ENCODE measurements around the gene ANKS6. TPM values are rescaled to one million over a fixed set of nuclear protein-coding genes. Genes with fewer than 3 reads are reported as not detected.

Gene ANKS6
- total and polyA plus RNA-seq, 2 of the 4 experiments (the other 2 are of a cell fraction) = 9.0 to 23.6 TPM

DNA sequence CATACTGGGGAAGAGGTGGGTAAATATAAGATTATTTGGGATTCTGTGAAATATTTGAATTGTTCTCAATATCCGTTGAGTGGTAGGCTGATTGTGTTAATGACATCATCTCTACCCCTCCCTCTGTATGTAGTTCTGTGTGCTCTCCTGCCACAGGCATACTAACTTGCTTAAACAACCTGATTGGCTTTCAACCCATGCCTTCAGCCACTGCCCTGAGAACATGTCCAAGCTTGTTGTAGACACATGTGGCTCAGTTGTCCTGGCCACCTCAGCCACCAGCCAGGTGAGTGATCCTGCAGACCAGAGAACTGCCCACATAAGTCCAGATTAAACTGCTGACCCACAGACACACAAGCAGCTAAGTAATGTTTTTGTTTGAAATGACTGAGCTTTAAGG is 31.1 kb downstream of the ANKS6 start:
- Histone ChIP-seq H3K14ac (replicated peaks; ENCODE audit: low read depth, low read length) (no peak overlapping the region), H3K4me2 (ENCODE audit: low read depth, low read length) (no peak overlapping the region), H3K9me1 (ENCODE audit: insufficient read depth, low read length) (no peaks in the 10 kb centered on the region), H4K5ac (ENCODE audit: low read depth, low read length) (no peak overlapping the region), H4K8ac (ENCODE audit: low read depth in 2 of 2, low read length in 2 of 2) (no peak overlapping the region), H2AFZ (replicated peaks; ENCODE audit: low read length, poor library complexity) (no peak overlapping the region), H4K20me1 (ENCODE audit: insufficient read depth, low read length) (no peaks in the 10 kb centered on the region), H2BK120ac (ENCODE audit: low read depth, low read length) (no peak overlapping the region), H3K18ac (ENCODE audit: low read depth, low read length) (no peak overlapping the region), H3K27ac (ENCODE audit: insufficient read depth, low read length) (no peak overlapping the region), H3K9ac (ENCODE audit: low read depth, low read length) (no peak overlapping the region), H3K56ac (ENCODE audit: extremely low read depth, insufficient read depth, low read length) (no peak overlapping the region), H3K4me1 (ENCODE audit: control insufficient read depth, insufficient read depth, low read length) (no peaks in the 10 kb centered on the region), H3K27me3 (ENCODE audit: control insufficient read depth, insufficient read depth, low read length) (no peaks in the 10 kb centered on the region), H3K4me3 (ENCODE audit: insufficient read depth, low read depth, low read length) (no peak overlapping the region), H3K23ac (ENCODE audit: low read depth, low read length) (no peak overlapping the region), H2BK5ac (ENCODE audit: low read depth, low read length, poor library complexity, severe bottlenecking) (no peak overlapping the region), H3K4ac (ENCODE audit: low read depth, low read length) (no peak overlapping the region), H2BK15ac (ENCODE audit: low read depth, low read length) (no peak overlapping the region), H3K36me3 (ENCODE audit: control insufficient read depth, insufficient read depth, low read length) (peaks cover 26% of the 10 kb centered on the region), H2BK20ac (ENCODE audit: low read depth, low read length) (no peak overlapping the region), H3K9me3 (ENCODE audit: control insufficient read depth, insufficient read depth, low read length) (no peaks in the 10 kb centered on the region), H2AK9ac (replicated peaks; ENCODE audit: low read depth, low read length, poor library complexity) (no peak overlapping the region), H2AK5ac (ENCODE audit: low read depth, low read length) (no peak overlapping the region), H4K91ac (ENCODE audit: insufficient read depth, low read depth, low read length) (no peak overlapping the region), H3K79me1 (ENCODE audit: low read depth in 1 of 2, low read length in 2 of 2) (no peaks in the 10 kb centered on the region)
- no peak for ATAC-seq (ENCODE audit: low read depth)
- TF ChIP-seq, protein P1, sequence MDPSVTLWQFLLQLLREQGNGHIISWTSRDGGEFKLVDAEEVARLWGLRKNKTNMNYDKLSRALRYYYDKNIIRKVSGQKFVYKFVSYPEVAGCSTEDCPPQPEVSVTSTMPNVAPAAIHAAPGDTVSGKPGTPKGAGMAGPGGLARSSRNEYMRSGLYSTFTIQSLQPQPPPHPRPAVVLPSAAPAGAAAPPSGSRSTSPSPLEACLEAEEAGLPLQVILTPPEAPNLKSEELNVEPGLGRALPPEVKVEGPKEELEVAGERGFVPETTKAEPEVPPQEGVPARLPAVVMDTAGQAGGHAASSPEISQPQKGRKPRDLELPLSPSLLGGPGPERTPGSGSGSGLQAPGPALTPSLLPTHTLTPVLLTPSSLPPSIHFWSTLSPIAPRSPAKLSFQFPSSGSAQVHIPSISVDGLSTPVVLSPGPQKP (IDR thresholded peaks at IDR 0.05; ENCODE audit: borderline replicate concordance, low read depth, low read length) = no peak
- TF ChIP-seq MAZ (IDR thresholded peaks at IDR 0.05; ENCODE audit: borderline replicate concordance, low read depth, low read length) = no peak
- TF ChIP-seq MAFK (IDR thresholded peaks at IDR 0.05; ENCODE audit: low read depth, low read length) = no peak
- BruUV-seq (replicated peaks) = no TSS peak
- in situ Hi-C loops (cut with MboI; ENCODE audit: low sequenced_read_pairs) = no loop called here
- ChIA-PET CTCF (interaction anchor here (2.6 kb wide), 1 partner anchor 10 kb away, joined by 10 read pairs; no protein-coding TSS in a partner anchor), POLR2A (ENCODE audit: unreplicated experiment) (no interaction called here)
- no CpG with 5 or more reads among the region's 1 CpG for WGBS, 2 experiments (ENCODE audit: extremely low coverage in 2 of 2, insufficient read length in 1 of 2)
- intact Hi-C loops (cut with micrococcal nuclease) = no loop called here
- DNase-seq = no peak
- dilution Hi-C loops (cut with HindIII; ENCODE audit: low sequenced_read_pairs, unreplicated experiment) = no loop called here

Data from IMR-90 (cell line).